Spinal cord (tissue), 10 donors: ENCODE data around the gene TST. TPM values are rescaled to one million over a fixed set of nuclear protein-coding genes. Genes with fewer than 3 reads are reported as not detected.

Experiments
- DNase-seq, 6 donors: peaks; one replicate each; pipeline versions ENCODE4 v3.0.0 to v3.0.0-alpha.2; 2013 to 2015; ENCODE audit warnings: low spot score in 6 of 6, low read depth in 4 of 6
- H3K27ac ChIP-seq: one replicate; pipeline ENCODE4 v1.5.1; 2013; ENCODE audit warnings: low read depth, low read length, control low read depth
- H3K27me3 ChIP-seq: one replicate; pipeline ENCODE4 v1.6.1; 2013; ENCODE audit warnings: low read length; ENCODE audit not compliant: control insufficient read depth, insufficient read depth
- H3K36me3 ChIP-seq: one replicate; pipeline ENCODE4 v1.6.1; 2013; ENCODE audit warnings: low read length; ENCODE audit not compliant: control insufficient read depth, insufficient read depth
- H3K4me1 ChIP-seq: one replicate; pipeline ENCODE4 v1.6.1; 2013; ENCODE audit warnings: low read length; ENCODE audit not compliant: control insufficient read depth, insufficient read depth
- H3K4me3 ChIP-seq: one replicate; pipeline ENCODE4 v1.5.1; 2013; ENCODE audit warnings: low read depth, low read length, control low read depth
- H3K9me3 ChIP-seq: one replicate; pipeline ENCODE4 v1.6.1; 2013; ENCODE audit warnings: low read length; ENCODE audit not compliant: control insufficient read depth, insufficient read depth
- WGBS: methylation state at CpG from one replicate; pipeline ENCODE4 v1.1.5; 2013; ENCODE audit warnings: missing lambda C conversion rate; ENCODE audit not compliant: insufficient coverage; 5-methylcytosine and 5-hydroxymethylcytosine counted together
- polyA plus RNA-seq, 2 donors: library from polyadenylated mRNA; unstranded; fragments of 120-200 nt; gene quantifications; one replicate each; pipeline ENCODE4 v1.2.1, GENCODE V29; 2013; ENCODE audit not compliant: insufficient read length in 2 of 2
- small RNA-seq: library from RNA; depleted of rRNA; stranded (forward); fragments of <200 nt; gene quantifications from one replicate; pipeline ENCODE3, GENCODE V24; 2014; ENCODE audit warnings: low replicate concordance
- total RNA-seq, 2 donors: library from RNA; depleted of rRNA in 1 of 2; stranded (reverse); fragments of 120-200 nt in 1 of 2; fragments of >200 nt in 1 of 2; gene quantifications; one replicate each; pipeline versions ENCODE4 v1.2.3 to v1.2.4, GENCODE V29; 2013 to 2014
- donor health status: healthy.

TST gene
- total and polyA plus RNA-seq, 4 donors: 13.6 to 45.7 (median 21.2) TPM

- WGBS: 67% methylated on average over 1 of the region's 3 CpGs
- no peak overlapping the region for H3K4me3 ChIP-seq
- H3K36me3 ChIP-seq: no peaks in the 10 kb centered on the region
- H3K9me3 ChIP-seq: no peaks in the 10 kb centered on the region
- H3K4me1 ChIP-seq: no peaks in the 10 kb centered on the region
- DNase-seq: no peak
- no peak overlapping the region for H3K27ac ChIP-seq
- H3K27me3 ChIP-seq: peaks cover 4% of the 10 kb centered on the region
Observed at GRCh38 chr22:36961626-36962025, 57.6 kb downstream of the TST start.

Small RNAs within 50 kb of the gene (small RNA-seq; reads per million reads assigned to genes)
- not detected for gene RF00019

Other genes with a start within 250 kb of the TST start
- 10 to 100 TPM; 17.0 to 47.3 TPM for gene IFT27, start 243.3 kb downstream of the TST start, total RNA-seq
- 10 to 100 TPM; 62.9 to 72.3 TPM for gene IFT27, start 243.3 kb downstream of the TST start, polyA plus RNA-seq
- 10 to 100 TPM; 10.0 to 22.8 TPM for gene PVALB, start 202.4 kb downstream of the TST start, total RNA-seq
- 10 to 100 TPM; 11.9 to 15.4 TPM for gene PVALB, start 202.4 kb downstream of the TST start, polyA plus RNA-seq
- gene NCF4, start 158.4 kb downstream of the TST start, total RNA-seq: 1 to 10 TPM; 7.1 to 9.0 TPM
- gene NCF4, start 158.4 kb downstream of the TST start, polyA plus RNA-seq: 1 to 10 TPM; 3.4 to 3.6 TPM
- gene CSF2RB, start 105.8 kb downstream of the TST start, total RNA-seq: 1 to 10 TPM; 1.9 to 3.1 TPM
- gene CSF2RB, start 105.8 kb downstream of the TST start, polyA plus RNA-seq: 1 to 10 TPM; 1.3 to 1.6 TPM
- 10 to 100 TPM; 20.1 to 65.1 TPM for gene MPST, start 295 bp upstream of the TST start, total RNA-seq
- gene MPST, start 295 bp upstream of the TST start, polyA plus RNA-seq: 10 to 100 TPM; 47.2 to 47.7 TPM
- 10 to 100 TPM; 22.5 to 35.5 TPM for gene KCTD17, start 32.3 kb upstream of the TST start, total RNA-seq
- 10 to 100 TPM; 82.6 to 84.2 TPM for gene KCTD17, start 32.3 kb upstream of the TST start, polyA plus RNA-seq
- gene TMPRSS6, start 90.3 kb upstream of the TST start, total RNA-seq: under 1 TPM in 1 of 2 donors, not detected in 1; 0.17 TPM
- under 1 TPM; 0.13 to 0.24 TPM for gene TMPRSS6, start 90.3 kb upstream of the TST start, polyA plus RNA-seq
- gene IL2RB, start 130.5 kb upstream of the TST start, total RNA-seq: under 1 TPM; 0.11 to 0.69 TPM
- gene IL2RB, start 130.5 kb upstream of the TST start, polyA plus RNA-seq: under 1 TPM; 0.16 to 0.17 TPM
- 10 to 100 TPM in 1 of 2 donors, 1 to 10 TPM in 1; 7.5 to 12.4 TPM for gene C1QTNF6, start 168.8 kb upstream of the TST start, total RNA-seq
- 10 to 100 TPM; 13.4 to 15.1 TPM for gene C1QTNF6, start 168.8 kb upstream of the TST start, polyA plus RNA-seq
- 1 to 10 TPM in 1 of 2 donors, under 1 TPM in 1; 0.39 to 2.0 TPM for gene SSTR3, start 193.0 kb upstream of the TST start, total RNA-seq
- 1 to 10 TPM; 2.3 to 2.9 TPM for gene SSTR3, start 193.0 kb upstream of the TST start, polyA plus RNA-seq
- 1 to 10 TPM; 2.1 to 4.8 TPM for gene RAC2, start 224.8 kb upstream of the TST start, total RNA-seq
- 1 to 10 TPM; 2.4 to 3.0 TPM for gene RAC2, start 224.8 kb upstream of the TST start, polyA plus RNA-seq